ENCODE results near the gene GTF3C2.

Gene GTF3C2

GRCh38 chr2:27308359-27308881 lies 48.1 kb downstream of the GTF3C2 start, which contains the start of gene UCN:
TSS of gene UCN (minus strand) at chr2:27308445. CDS start at chr2:27307895, 550 bp downstream.
- H3K36me3 ChIP-seq (ENCODE audit: control insufficient read depth, insufficient read depth, low read length), result no peaks in the 10 kb centered on the region
- H3K9me3 ChIP-seq (ENCODE audit: control insufficient read depth, low read length), result no peaks in the 10 kb centered on the region
- no peak within 1 kb of the TSS for H3K4me3 ChIP-seq (ENCODE audit: low read depth, low read length)
- TF ChIP-seq, protein P1, sequence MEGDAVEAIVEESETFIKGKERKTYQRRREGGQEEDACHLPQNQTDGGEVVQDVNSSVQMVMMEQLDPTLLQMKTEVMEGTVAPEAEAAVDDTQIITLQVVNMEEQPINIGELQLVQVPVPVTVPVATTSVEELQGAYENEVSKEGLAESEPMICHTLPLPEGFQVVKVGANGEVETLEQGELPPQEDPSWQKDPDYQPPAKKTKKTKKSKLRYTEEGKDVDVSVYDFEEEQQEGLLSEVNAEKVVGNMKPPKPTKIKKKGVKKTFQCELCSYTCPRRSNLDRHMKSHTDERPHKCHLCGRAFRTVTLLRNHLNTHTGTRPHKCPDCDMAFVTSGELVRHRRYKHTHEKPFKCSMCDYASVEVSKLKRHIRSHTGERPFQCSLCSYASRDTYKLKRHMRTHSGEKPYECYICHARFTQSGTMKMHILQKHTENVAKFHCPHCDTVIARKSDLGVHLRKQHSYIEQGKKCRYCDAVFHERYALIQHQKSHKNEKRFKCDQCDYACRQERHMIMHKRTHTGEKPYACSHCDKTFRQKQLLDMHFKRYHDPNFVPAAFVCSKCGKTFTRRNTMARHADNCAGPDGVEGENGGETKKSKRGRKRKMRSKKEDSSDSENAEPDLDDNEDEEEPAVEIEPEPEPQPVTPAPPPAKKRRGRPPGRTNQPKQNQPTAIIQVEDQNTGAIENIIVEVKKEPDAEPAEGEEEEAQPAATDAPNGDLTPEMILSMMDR (IDR thresholded peaks at IDR 0.05), result no peak
- H3K79me2 ChIP-seq, result no peaks in the 10 kb centered on the region
- H3K4me1 ChIP-seq, result peaks cover 6% of the 10 kb centered on the region
- H3K27ac ChIP-seq, result no peak within 1 kb of the TSS
- H3K9ac ChIP-seq, result no peak within 1 kb of the TSS
- no peak within 1 kb of the TSS for H3K4me2 ChIP-seq (ENCODE audit: low read length)
- H3K27me3 ChIP-seq (ENCODE audit: control insufficient read depth, insufficient read depth, low read length), result peaks cover 10% of the 10 kb centered on the region
- H2AFZ ChIP-seq, result no peak within 1 kb of the TSS

GRCh38 chr2:27307545-27308358 lies 48.8 kb downstream of the GTF3C2 start:
- Histone ChIP-seq H3K36me3 (ENCODE audit: control insufficient read depth, insufficient read depth, low read length) (no peaks in the 10 kb centered on the region), H3K9ac (no peak overlapping the region), H3K4me1 (peaks cover 8% of the 10 kb centered on the region), H3K4me3 (ENCODE audit: low read depth, low read length) (no peak overlapping the region), H3K27me3 (ENCODE audit: control insufficient read depth, insufficient read depth, low read length) (peaks cover 10% of the 10 kb centered on the region), H3K27ac (no peak overlapping the region), H2AFZ (no peak overlapping the region), H3K79me2 (no peaks in the 10 kb centered on the region), H3K4me2 (ENCODE audit: low read length) (no peak overlapping the region), H3K9me3 (ENCODE audit: control insufficient read depth, low read length) (no peaks in the 10 kb centered on the region)
- TF ChIP-seq, protein P1 (IDR thresholded peaks at IDR 0.05), result no peak

- Histone ChIP-seq H3K9me3 (ENCODE audit: control insufficient read depth, low read length) (no peaks in the 10 kb centered on the region), H3K4me3 (ENCODE audit: low read depth, low read length) (no peak overlapping the region), H3K27ac (no peak overlapping the region), H2AFZ (no peak overlapping the region), H3K36me3 (ENCODE audit: control insufficient read depth, insufficient read depth, low read length) (no peaks in the 10 kb centered on the region), H3K79me2 (no peaks in the 10 kb centered on the region), H3K9ac (no peak overlapping the region), H3K4me2 (ENCODE audit: low read length) (no peak overlapping the region), H3K27me3 (ENCODE audit: control insufficient read depth, insufficient read depth, low read length) (peaks cover 10% of the 10 kb centered on the region), H3K4me1 (peaks cover 8% of the 10 kb centered on the region)
- TF ChIP-seq, protein P1 (IDR thresholded peaks at IDR 0.05), result no peak
These were observed 49.3 kb downstream of the GTF3C2 start for GRCh38 chr2:27307287-27307544.

DNA sequence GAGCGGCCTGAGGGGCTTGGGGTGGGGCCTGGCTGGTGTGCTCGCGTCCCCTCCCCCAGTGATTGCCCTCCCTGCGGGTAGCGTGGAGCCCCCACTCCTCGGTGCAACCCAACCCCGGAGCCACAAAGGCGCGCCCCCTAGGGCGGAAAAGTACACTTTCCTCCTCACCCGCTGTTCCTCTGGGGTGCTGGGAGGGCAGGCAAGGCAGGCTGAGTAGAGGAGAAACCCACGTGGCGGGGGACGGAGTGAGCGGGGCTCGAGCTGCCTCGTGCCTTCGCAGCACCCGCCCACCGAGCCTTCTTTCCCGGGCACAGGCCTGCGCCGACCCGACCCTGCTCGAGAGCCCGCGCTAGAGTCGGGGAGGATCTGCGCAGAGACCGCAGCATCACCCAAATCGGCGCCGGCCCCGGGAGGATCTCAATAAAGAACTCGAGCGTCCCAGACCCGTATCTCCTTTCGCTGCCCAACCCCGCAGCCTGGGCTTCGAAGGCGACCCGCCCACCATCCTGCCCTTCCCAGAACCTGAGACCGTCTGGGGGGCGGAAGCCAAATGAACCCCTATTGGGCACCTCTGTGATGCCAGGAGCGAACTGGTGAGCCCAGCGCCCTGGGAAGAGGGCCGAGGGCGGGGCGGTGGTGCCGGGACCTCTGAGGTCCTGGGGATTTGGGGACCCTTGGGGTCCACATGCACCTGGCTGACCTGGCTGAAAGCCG lies 49.8 kb downstream of the GTF3C2 start:
- H3K9ac ChIP-seq, result no peak overlapping the region
- H3K36me3 ChIP-seq (ENCODE audit: control insufficient read depth, insufficient read depth, low read length), result no peaks in the 10 kb centered on the region
- TF ChIP-seq, protein P1 (IDR thresholded peaks at IDR 0.05), result no peak
- H3K9me3 ChIP-seq (ENCODE audit: control insufficient read depth, low read length), result no peaks in the 10 kb centered on the region
- H2AFZ ChIP-seq, result peak overlapping the region; percentile 51
- H3K4me3 ChIP-seq (ENCODE audit: low read depth, low read length), result no peak overlapping the region
- H3K4me1 ChIP-seq, result peaks cover 8% of the 10 kb centered on the region
- peaks cover 10% of the 10 kb centered on the region for H3K27me3 ChIP-seq (ENCODE audit: control insufficient read depth, insufficient read depth, low read length)
- H3K4me2 ChIP-seq (ENCODE audit: low read length), result no peak overlapping the region
- no peak overlapping the region for H3K27ac ChIP-seq
- no peaks in the 10 kb centered on the region for H3K79me2 ChIP-seq
